Activated naive CD8-positive, alpha-beta T cell treated with anti-CD3 and anti-CD28 coated beads, Interleukin-2, amount 10 ng/mL, durations not matched to agents 7 days and 5 days (primary cell): ENCODE measurements around the gene TPR. TPM values are rescaled to one million over a fixed set of nuclear protein-coding genes. Genes with fewer than 3 reads are reported as not detected.

Source experiments
- total RNA-seq, 2 experiments: library from RNA; stranded (reverse); gene quantifications; one replicate each; pipeline ENCODE4 v1.2.3, GENCODE V29; 2021

TPR gene
- total RNA-seq, 2 experiments from 2014 or later, result 130 to 144 TPM

Other genes with a start within 250 kb of the TPR start
- not detected for gene PRG4, start 79.0 kb downstream of the TPR start, total RNA-seq
- 10 to 100 TPM; 13.3 to 15.6 TPM for gene ODR4, start 585 bp upstream of the TPR start, total RNA-seq
- not detected for gene PDC, start 85.9 kb upstream of the TPR start, total RNA-seq